ENCODE measurements around the gene LHX1.

- TF ChIP-seq, protein P1, sequence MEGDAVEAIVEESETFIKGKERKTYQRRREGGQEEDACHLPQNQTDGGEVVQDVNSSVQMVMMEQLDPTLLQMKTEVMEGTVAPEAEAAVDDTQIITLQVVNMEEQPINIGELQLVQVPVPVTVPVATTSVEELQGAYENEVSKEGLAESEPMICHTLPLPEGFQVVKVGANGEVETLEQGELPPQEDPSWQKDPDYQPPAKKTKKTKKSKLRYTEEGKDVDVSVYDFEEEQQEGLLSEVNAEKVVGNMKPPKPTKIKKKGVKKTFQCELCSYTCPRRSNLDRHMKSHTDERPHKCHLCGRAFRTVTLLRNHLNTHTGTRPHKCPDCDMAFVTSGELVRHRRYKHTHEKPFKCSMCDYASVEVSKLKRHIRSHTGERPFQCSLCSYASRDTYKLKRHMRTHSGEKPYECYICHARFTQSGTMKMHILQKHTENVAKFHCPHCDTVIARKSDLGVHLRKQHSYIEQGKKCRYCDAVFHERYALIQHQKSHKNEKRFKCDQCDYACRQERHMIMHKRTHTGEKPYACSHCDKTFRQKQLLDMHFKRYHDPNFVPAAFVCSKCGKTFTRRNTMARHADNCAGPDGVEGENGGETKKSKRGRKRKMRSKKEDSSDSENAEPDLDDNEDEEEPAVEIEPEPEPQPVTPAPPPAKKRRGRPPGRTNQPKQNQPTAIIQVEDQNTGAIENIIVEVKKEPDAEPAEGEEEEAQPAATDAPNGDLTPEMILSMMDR (IDR thresholded peaks at IDR 0.05; ENCODE audit: control extremely low read depth in 1 of 3, insufficient read depth in 1 of 3, low read depth in 1 of 3, low read length in 3 of 3): no peak
- no peak for TF ChIP-seq RXRA (IDR thresholded peaks at IDR 0.05; ENCODE audit: insufficient read depth, low read depth, low read length)
- no peak for TF ChIP-seq EP300 (IDR thresholded peaks at IDR 0.05; ENCODE audit: borderline replicate concordance in 1 of 2, low read depth in 2 of 2, low read length in 2 of 2)
Measured at GRCh38 chr17:36890398-36891168, 46.7 kb upstream of the LHX1 start.

Measured in H1 (cell line).